RWPE1 (cell line): ENCODE measurements around the gene GLRX.
A peak's percentile ranks its signal among the peaks of the same experiment; 100 is the strongest.

ENCODE experiments used
- CTCF ChIA-PET: fragments of 350-600 bp; sonication (Branson Sonifier 250); formaldehyde crosslinking; extraction: SDS; loops from one replicate; lab custom pipeline; 2021; lab: Yijun Ruan, JAX
- POLR2A ChIA-PET: fragments of 400-600 bp; formaldehyde crosslinking; extraction: SDS; loops from one replicate; lab custom pipeline; 2020; ENCODE audit warnings: antibody characterized with exemption; ENCODE audit not compliant: low non-redundant PET; lab: Yijun Ruan, JAX
- DNase-seq: peaks from one replicate; pipeline ENCODE4 v3.0.0; 2012; ENCODE audit warnings: low spot score
- H3K27ac ChIP-seq: fragments of 450-650 bp; 2 replicates; pipeline ENCODE4 v1.5.1; 2017
- CTCF ChIP-seq: fragments of 450-650 bp; conservative IDR thresholded peaks from 2 replicates; pipeline ENCODE4 v1.5.1; 2017; ENCODE audit warnings: low read depth, mild to moderate bottlenecking

GLRX gene

DNA sequence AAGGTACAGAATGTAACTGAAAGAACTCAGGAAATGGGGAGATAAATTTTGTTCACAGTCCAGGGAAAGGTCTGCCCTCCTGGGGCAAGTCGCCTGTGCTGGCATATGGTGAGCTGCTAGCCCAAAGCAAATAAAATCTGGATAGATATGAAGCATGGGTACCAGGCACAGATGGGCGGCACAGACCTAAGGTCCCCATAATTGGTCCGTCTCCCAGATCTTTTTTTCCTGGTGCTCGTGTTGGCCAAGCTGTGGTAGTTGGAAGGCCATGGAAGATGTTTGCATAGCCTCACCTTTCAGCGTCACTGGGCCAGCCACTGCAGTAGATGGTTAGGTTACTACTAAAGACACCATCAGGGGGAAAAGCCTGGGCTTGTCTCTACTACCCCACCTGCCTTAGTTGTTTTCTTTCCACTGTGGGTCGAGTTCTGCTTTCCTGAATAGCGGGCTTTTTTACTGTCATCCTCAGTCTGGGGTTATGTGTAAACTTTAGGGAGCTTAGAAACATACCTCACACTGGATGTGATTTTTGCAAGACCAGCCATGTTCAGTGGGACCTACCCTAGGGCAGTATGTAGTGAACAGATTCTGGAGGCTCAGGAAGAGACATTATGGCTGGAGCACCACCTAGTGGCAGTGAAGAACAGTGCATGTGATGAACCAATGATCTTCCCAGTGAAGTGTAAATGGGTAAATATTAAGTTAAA lies 24.2 kb upstream of the GLRX start:
- peak; percentile 91 for DNase-seq
- POLR2A ChIA-PET, result no interaction called here
- peak; percentile 98 for TF ChIP-seq CTCF
- CTCF ChIA-PET, result interaction anchor here (0.6 to 4.4 kb wide), 14 partner anchors 13 to 772 kb away, joined by 3 to 36 read pairs (median 4); partner anchors contain the start of genes ARSK, RFESD and SKIC3
- H3K27ac ChIP-seq, result no peak overlapping the region

DNA sequence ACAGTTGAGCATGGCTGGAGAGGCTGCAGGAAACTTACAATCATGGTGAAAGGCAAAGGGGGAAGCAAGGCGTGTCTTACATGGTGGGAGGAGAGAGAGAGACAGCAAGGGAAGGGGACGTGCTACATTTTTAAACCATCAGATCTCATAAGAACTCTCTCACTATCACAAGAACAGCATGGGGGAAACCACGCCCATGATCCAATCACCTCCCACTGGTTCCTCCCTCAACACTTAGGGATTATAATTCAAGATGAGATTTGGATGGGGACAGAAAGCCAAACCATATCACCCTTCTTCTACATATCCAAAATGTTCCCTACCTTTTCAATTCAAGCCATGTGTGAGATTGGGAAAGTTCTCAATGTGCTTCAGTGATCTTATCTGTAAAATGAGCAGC lies 22.9 kb upstream of the GLRX start:
- H3K27ac ChIP-seq, result no peak overlapping the region
- DNase-seq, result no peak
- ChIA-PET CTCF (interaction anchor here (1.1 to 1.6 kb wide), 2 partner anchors 64 to 180 kb away, joined by 5 to 7 read pairs; no protein-coding TSS in a partner anchor), POLR2A (no interaction called here)
- no peak for TF ChIP-seq CTCF

DNA sequence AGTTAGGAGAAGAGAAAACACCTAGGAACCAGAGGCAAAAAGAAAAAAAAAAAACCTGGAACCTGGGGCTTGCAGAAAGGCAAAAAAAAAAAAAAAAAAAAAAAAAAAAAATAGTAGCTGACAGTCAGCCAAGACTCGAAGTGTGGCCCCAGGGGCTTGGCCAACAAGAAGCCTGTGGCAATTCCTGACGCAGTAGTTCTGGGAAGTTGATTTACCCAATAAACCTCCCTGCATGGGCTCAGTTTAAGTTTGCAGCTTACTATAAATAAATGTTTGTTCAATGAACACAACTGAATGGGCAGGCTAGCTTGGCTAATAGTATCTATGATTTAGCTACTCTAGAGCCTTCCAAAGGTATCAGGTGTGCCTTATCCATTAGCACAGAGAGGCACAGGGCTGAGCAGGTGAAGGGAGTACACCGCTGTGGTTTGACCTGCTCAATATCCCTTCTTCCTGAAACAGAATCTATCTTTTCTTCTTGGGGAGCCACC lies 21.3 kb upstream of the GLRX start:
- ChIA-PET POLR2A (interaction anchor here (0.7 kb wide), 1 partner anchor 13 kb away, joined by 3 read pairs; no protein-coding TSS in a partner anchor), CTCF (no interaction called here)
- no peak overlapping the region for H3K27ac ChIP-seq
- no peak for DNase-seq
- TF ChIP-seq CTCF, result no peak

DNA sequence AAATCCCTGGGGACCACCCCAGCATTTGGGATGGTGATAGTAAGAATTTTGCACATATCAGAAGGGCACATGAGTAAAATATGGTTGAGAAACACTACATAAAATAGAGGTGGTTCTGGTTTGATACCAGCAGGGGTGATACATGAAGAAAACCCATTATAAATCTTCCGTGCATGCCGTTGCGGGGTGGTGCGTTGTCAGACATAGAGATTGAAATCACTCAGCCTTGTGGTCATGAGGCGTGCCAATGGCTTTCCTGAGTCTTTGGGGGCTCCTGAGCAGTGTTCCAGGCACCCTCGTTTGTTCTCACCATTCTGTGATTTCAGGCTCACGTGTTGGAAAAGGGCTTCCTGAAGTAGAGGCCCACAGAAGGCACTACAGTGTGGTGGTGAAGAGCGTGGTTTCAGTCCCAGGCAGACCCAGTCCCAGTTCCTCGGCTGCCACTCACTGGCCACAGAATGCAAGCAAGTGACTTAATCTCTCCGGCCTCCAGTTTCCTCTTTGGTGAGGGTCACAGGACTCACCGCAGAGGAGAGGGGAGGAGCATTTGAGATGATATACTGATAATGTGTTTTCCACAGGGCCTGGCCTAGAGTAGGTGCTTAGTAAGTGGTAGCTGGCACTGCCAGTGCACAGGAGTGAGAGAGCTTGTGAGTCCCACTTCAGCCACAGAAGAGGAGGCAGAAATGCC lies 20.5 kb upstream of the GLRX start:
- no peak for DNase-seq
- ChIA-PET CTCF (no interaction called here), POLR2A (no interaction called here)
- TF ChIP-seq CTCF, result no peak
- H3K27ac ChIP-seq, result no peak overlapping the region

DNA sequence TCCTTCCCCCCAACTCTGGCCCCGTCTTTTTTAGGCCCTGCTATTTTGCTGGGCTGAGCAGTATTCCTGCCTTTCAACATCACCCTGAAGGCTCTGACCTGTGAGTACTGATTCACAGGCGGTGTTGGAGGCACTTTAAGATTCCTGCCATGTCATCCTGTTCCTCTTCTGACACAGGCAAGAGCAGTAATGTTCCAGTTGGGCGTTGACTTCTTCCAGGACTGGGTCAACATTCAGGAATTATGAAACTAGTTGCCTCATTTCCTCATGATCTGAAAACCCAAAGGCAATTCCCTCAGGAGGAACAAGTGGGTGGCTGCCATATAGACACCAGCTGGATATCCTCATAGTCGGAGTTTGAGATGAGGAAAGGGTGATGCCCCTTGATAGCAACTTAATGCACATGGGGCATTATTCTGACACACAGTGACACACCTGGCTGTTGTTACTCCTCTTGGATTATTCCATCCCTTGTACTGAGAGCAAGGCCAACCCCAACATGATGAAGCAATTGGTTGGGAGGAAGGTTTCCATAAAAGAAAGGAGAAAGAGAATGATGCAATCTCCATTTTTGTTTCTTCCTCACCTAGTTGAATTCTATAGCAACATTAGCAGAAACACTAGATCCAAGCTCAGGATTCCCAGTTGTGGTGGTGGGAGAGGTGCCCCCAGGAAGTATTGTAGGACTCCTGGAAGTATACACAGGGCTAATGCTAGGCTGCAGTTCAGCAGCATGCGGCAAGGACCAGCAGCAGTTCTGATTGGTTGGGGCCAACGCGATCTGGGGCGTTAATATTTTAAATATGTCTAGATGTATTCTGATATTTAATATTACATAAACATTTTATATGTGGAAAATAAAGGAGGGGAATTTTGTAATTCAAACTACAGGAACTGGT lies 19.6 kb upstream of the GLRX start:
- CTCF ChIA-PET, result interaction anchor here (0.5 to 1.6 kb wide), 3 partner anchors 61 to 223 kb away, joined by 3 to 6 read pairs (median 4); no protein-coding TSS in a partner anchor
- no peak for DNase-seq
- TF ChIP-seq CTCF, result no peak
- no peak overlapping the region for H3K27ac ChIP-seq
- POLR2A ChIA-PET, result no interaction called here
